H1 (cell line): Measurements from ENCODE around the gene EML1. TPM values are rescaled to one million over a fixed set of nuclear protein-coding genes. Genes with fewer than 3 reads are reported as not detected.

ENCODE experiments used
- CTCF ChIA-PET: fragments of 300-600 bp; sonication (Branson Sonifier 250); formaldehyde crosslinking; loops from one replicate; lab custom pipeline; 2021; ENCODE audit not compliant: partially characterized antibody; lab: Charles Lee
- POLR2A ChIA-PET: fragments of 300-600 bp; sonication (Branson Sonifier 250); formaldehyde crosslinking; loops from one replicate; lab custom pipeline; 2021; ENCODE audit warnings: inconsistent platforms; ENCODE audit not compliant: partially characterized antibody; lab: Charles Lee
- DNase-seq, 2 experiments: peaks; one replicate each; pipeline versions ENCODE4 v3.0.0 to v3.0.0-alpha.2; 2010 to 2022; ENCODE audit warnings: low spot score in 2 of 2, low read depth in 1 of 2, mixed read lengths in 1 of 2
- FAIRE-seq: peaks from 2 replicates; lab custom pipeline; 2011; peaks lifted over from hg19 to GRCh38; lab: Jason Lieb, UNC
- H2AFZ ChIP-seq: 2 replicates; pipeline ENCODE4 v1.8.1; 2012; ENCODE audit warnings: low read length, inconsistent platforms
- H2AK5ac ChIP-seq: 2 replicates; pipeline ENCODE4 v1.6.1; 2013; ENCODE audit warnings: low read depth, low read length
- H2BK120ac ChIP-seq: replicated peaks from 2 replicates; pipeline ENCODE3; 2013; ENCODE audit warnings: low read depth, low read length, inconsistent platforms
- H2BK12ac ChIP-seq: 2 replicates; pipeline ENCODE4 v1.6.1; 2013; ENCODE audit warnings: low read depth, low read length
- H2BK15ac ChIP-seq: 2 replicates; pipeline ENCODE4 v1.6.1; 2013; ENCODE audit warnings: low read length
- H2BK20ac ChIP-seq: 2 replicates; pipeline ENCODE4 v1.6.1; 2013; ENCODE audit warnings: low read length
- H2BK5ac ChIP-seq: 2 replicates; pipeline ENCODE4 v1.6.1; 2013; ENCODE audit warnings: low read depth, low read length
- H3K14ac ChIP-seq: 2 replicates; pipeline ENCODE4 v1.6.1; 2013; ENCODE audit warnings: inconsistent platforms; ENCODE audit not compliant: insufficient read length
- H3K18ac ChIP-seq: 2 replicates; pipeline ENCODE4 v1.6.1; 2013; ENCODE audit warnings: low read length; ENCODE audit errors: extremely low read depth
- H3K23ac ChIP-seq: 2 replicates; pipeline ENCODE4 v1.6.1; 2013; ENCODE audit warnings: inconsistent platforms; ENCODE audit not compliant: insufficient read length
- H3K23me2 ChIP-seq: 2 replicates; pipeline ENCODE4 v1.6.1; 2013; ENCODE audit warnings: low read depth, low read length
- H3K27ac ChIP-seq: 2 replicates; pipeline ENCODE4 v1.6.1; 2011; ENCODE audit warnings: low read depth, low read length, inconsistent platforms
- H3K27me3 ChIP-seq, 4 experiments: replicated peaks in 1 of 4; 1 replicate in 1 of 4; 2 replicates in 3 of 4; pipeline versions ENCODE4 v1.6.1 to v1.8.1; 2011 to 2013; ENCODE audit warnings: low read length in 3 of 4, mild to moderate bottlenecking in 3 of 4, inconsistent platforms in 2 of 4, mixed read lengths in 2 of 4, moderate library complexity in 1 of 4; ENCODE audit not compliant: control insufficient read depth in 3 of 4, insufficient read depth in 3 of 4; ENCODE audit errors: extremely low read depth in 1 of 4
- H3K36me3 ChIP-seq, 4 experiments: 2 replicates each; pipeline versions ENCODE4 v1.6.1 to v1.8.1; 2011 to 2013; ENCODE audit warnings: mild to moderate bottlenecking in 4 of 4, low read length in 3 of 4, moderate library complexity in 2 of 4, control low read depth in 1 of 4, inconsistent platforms in 1 of 4; ENCODE audit not compliant: insufficient read depth in 4 of 4, control insufficient read depth in 2 of 4
- H3K4ac ChIP-seq: replicated peaks from 2 replicates; pipeline ENCODE3; 2013; ENCODE audit warnings: low read length, low read depth, mixed read lengths, inconsistent platforms; ENCODE audit not compliant: insufficient read length
- H3K4me1 ChIP-seq, 4 experiments: replicated peaks in 1 of 4; 1 replicate in 1 of 4; 2 replicates in 3 of 4; pipeline versions ENCODE4 v1.6.1 to v1.8.1; 2011 to 2013; ENCODE audit warnings: low read length in 3 of 4, inconsistent platforms in 2 of 4, mixed read lengths in 1 of 4; ENCODE audit not compliant: insufficient read depth in 4 of 4, control insufficient read depth in 3 of 4
- H3K4me2 ChIP-seq, 2 experiments: 2 replicates each; pipeline versions ENCODE4 v1.6.1 to v1.8.1; 2011 to 2013; ENCODE audit warnings: low read depth in 2 of 2, low read length in 2 of 2, control low read depth in 1 of 2, inconsistent platforms in 1 of 2, mild to moderate bottlenecking in 1 of 2; ENCODE audit not compliant: insufficient read depth in 1 of 2
- H3K4me3 ChIP-seq, 4 experiments: fragments of 200-600, 300-600 bp in 1 of 4; sonication (generic), shearing (Covaris generic), sonication (Bioruptor Twin) in 1 of 4; 2 replicates each; pipeline versions ENCODE4 v1.5.1 to v1.8.1; 2011 to 2016; ENCODE audit warnings: low read length in 4 of 4, low read depth in 3 of 4, control low read depth in 2 of 4, inconsistent platforms in 2 of 4, mild to moderate bottlenecking in 2 of 4, mixed read lengths in 1 of 4, moderate library complexity in 1 of 4; ENCODE audit not compliant: insufficient read depth in 2 of 4; ENCODE audit errors: extremely low read depth in 1 of 4
- H3K56ac ChIP-seq: replicated peaks from 2 replicates; pipeline ENCODE3; 2013; ENCODE audit warnings: low read depth, mild to moderate bottlenecking, mixed read lengths, low read length, inconsistent platforms; ENCODE audit not compliant: insufficient read length
- H3K79me1 ChIP-seq: 2 replicates; pipeline ENCODE4 v1.6.1; 2013; ENCODE audit warnings: low read depth, low read length, control low read depth
- H3K79me2 ChIP-seq, 2 experiments: 2 replicates each; pipeline versions ENCODE4 v1.6.1 to v1.8.1; 2012 to 2013; ENCODE audit warnings: low read length in 2 of 2, mild to moderate bottlenecking in 2 of 2, inconsistent platforms in 1 of 2; ENCODE audit not compliant: insufficient read depth in 2 of 2, control insufficient read depth in 1 of 2
- H3K9ac ChIP-seq, 4 experiments: replicated peaks in 1 of 4; 1 replicate in 1 of 4; 2 replicates in 3 of 4; pipeline versions ENCODE4 v1.6.1 to v1.8.1; 2011 to 2013; ENCODE audit warnings: low read depth in 3 of 4, low read length in 3 of 4, control low read depth in 2 of 4, mild to moderate bottlenecking in 2 of 4, moderate library complexity in 2 of 4, inconsistent platforms in 1 of 4; ENCODE audit errors: extremely low read depth in 1 of 4
- H3K9me3 ChIP-seq, 2 experiments: 2 replicates each; pipeline versions ENCODE4 v1.6.1 to v1.8.1; 2012 to 2013; ENCODE audit warnings: mild to moderate bottlenecking in 2 of 2, moderate library complexity in 2 of 2, control low read depth in 1 of 2, inconsistent platforms in 1 of 2, low read depth in 1 of 2, low read length in 1 of 2, mixed read lengths in 1 of 2; ENCODE audit not compliant: insufficient read depth in 2 of 2
- H4K20me1 ChIP-seq, 2 experiments: replicated peaks in 1 of 2; 2 replicates each; pipeline versions ENCODE3 to v1.8.1; 2011 to 2013; ENCODE audit warnings: inconsistent platforms in 2 of 2, low read length in 2 of 2, mild to moderate bottlenecking in 1 of 2; ENCODE audit not compliant: insufficient read depth in 2 of 2, control insufficient read depth in 1 of 2
- H4K5ac ChIP-seq: 2 replicates; pipeline ENCODE4 v1.6.1; 2013; ENCODE audit warnings: low read length, low read depth, mixed read lengths, inconsistent platforms; ENCODE audit not compliant: insufficient read length
- H4K8ac ChIP-seq: 2 replicates; pipeline ENCODE4 v1.8.0; 2013; ENCODE audit warnings: mild to moderate bottlenecking, moderate library complexity, low read length, inconsistent platforms; ENCODE audit not compliant: insufficient read depth; ENCODE audit errors: extremely low read depth
- H4K91ac ChIP-seq: replicated peaks from 2 replicates; pipeline ENCODE3; 2013; ENCODE audit warnings: low read length, mixed read lengths, inconsistent platforms; ENCODE audit not compliant: insufficient read length
- CBX8 ChIP-seq: fragments of 300-800, 300-1000 bp; sonication (generic); IDR thresholded peaks from 2 replicates; pipeline ENCODE4 v1.7.1; 2016; ENCODE audit warnings: low read depth, low read length, borderline replicate concordance
- GTF2F1 ChIP-seq: IDR thresholded peaks from 2 replicates; pipeline ENCODE4 v1.6.1; 2012; ENCODE audit warnings: low read depth, low read length, improper control_type of control experiment, borderline replicate concordance
- PHF8 ChIP-seq: fragments of 200-600 bp; sonication (generic); conservative IDR thresholded peaks from 2 replicates; pipeline ENCODE4 v1.7.1; 2012; ENCODE audit warnings: low read depth, mild to moderate bottlenecking, inconsistent platforms, low read length, moderate library complexity
- POLR2AphosphoS5 ChIP-seq: IDR thresholded peaks from 2 replicates; pipeline ENCODE4 v1.6.1; 2011; ENCODE audit warnings: low read depth, low read length
- SAP30 ChIP-seq: fragments of 300-600 bp; sonication (generic); IDR thresholded peaks from 2 replicates; pipeline ENCODE4 v1.7.1; 2012; ENCODE audit warnings: low read length, moderate library complexity, mild to moderate bottlenecking, inconsistent platforms; ENCODE audit not compliant: insufficient read depth, insufficient replicate concordance
- SP1 ChIP-seq: IDR thresholded peaks from 2 replicates; pipeline ENCODE4 v1.6.1; 2011; ENCODE audit warnings: low read depth, low read length
- SP2 ChIP-seq: IDR thresholded peaks from 2 replicates; pipeline ENCODE4 v1.6.1; 2012; ENCODE audit warnings: mild to moderate bottlenecking, low read length, inconsistent platforms
- SRF ChIP-seq: IDR thresholded peaks from 2 replicates; pipeline ENCODE4 v1.6.1; 2011; ENCODE audit warnings: mild to moderate bottlenecking, low read depth, low read length, moderate library complexity
- SUZ12 ChIP-seq: fragments of 200-600 bp; sonication (generic); IDR thresholded peaks from 2 replicates; pipeline ENCODE4 v1.6.1; 2012; ENCODE audit warnings: mild to moderate bottlenecking, inconsistent platforms, low read length, moderate library complexity, mixed read lengths
- TBP ChIP-seq: IDR thresholded peaks from 2 replicates; pipeline ENCODE4 v1.6.1; 2011; ENCODE audit warnings: low read depth, low read length, improper control_type of control experiment
- TCF12 ChIP-seq: IDR thresholded peaks from 2 replicates; pipeline ENCODE4 v1.6.1; 2011; ENCODE audit warnings: low read depth, mild to moderate bottlenecking, low read length
- TEAD4 ChIP-seq: IDR thresholded peaks from 2 replicates; pipeline ENCODE4 v1.6.1; 2012; ENCODE audit warnings: low read depth, low read length, inconsistent platforms, mixed read lengths
- WGBS, 2 experiments: shearing (Covaris generic) in 1 of 2; methylation state at CpG; one replicate each; pipeline versions ENCODE4 v1.1.6 to v1.1.7; 2013 to 2015; ENCODE audit warnings: low lambda C conversion rate in 2 of 2, mixed read lengths in 2 of 2, inconsistent platforms in 1 of 2, low coverage in 1 of 2, missing lambda C conversion rate in 1 of 2; ENCODE audit not compliant: insufficient replicate concordance in 2 of 2, insufficient coverage in 1 of 2, insufficient read length in 1 of 2; ENCODE audit errors: extremely low coverage in 1 of 2, missing lambda C conversion rate in 1 of 2; 5-methylcytosine and 5-hydroxymethylcytosine counted together
- polyA plus RNA-seq, 7 experiments: library from polyadenylated mRNA; depleted of rRNA in 3 of 7; stranded (reverse) in 5 of 7; unstranded in 2 of 7; fragments of >200 nt in 5 of 7; fragments of 200-250 nt in 2 of 7; gene quantifications; 1 replicate in 5 of 7; 2 replicates in 1 of 7; 4 replicates in 1 of 7; pipeline versions ENCODE4 v1.2.1 to v1.2.3, GENCODE V29; 2011 to 2013; ENCODE audit warnings: missing spikeins in 2 of 7, mixed read lengths in 2 of 7
- total RNA-seq: library from RNA; stranded (reverse); fragmentation: NEBNext Ultra II Directional; extraction: Animal tissue kit (Norgen Biotek cat#: 25700); gene quantifications from 2 replicates; pipeline ENCODE4 v1.2.1, GENCODE V29; 2021
- TF ChIP-seq, protein P1 (sequence below), 3 experiments: IDR thresholded peaks; 1 replicate in 2 of 3; 2 replicates in 1 of 3; pipeline versions ENCODE4 v1.5.1 to v1.6.1; 2011; ENCODE audit warnings: low read length in 3 of 3, mild to moderate bottlenecking in 3 of 3, inconsistent platforms in 2 of 3, low read depth in 1 of 3, moderate library complexity in 1 of 3; ENCODE audit not compliant: insufficient read depth in 1 of 3; ENCODE audit errors: control extremely low read depth in 1 of 3

The EML1 gene
- total and polyA plus RNA-seq, 2 of the 8 experiments (the other 6 are each of a cell fraction or from before 2014, with no cell fraction given), result 11.1 to 24.7 TPM

DNA sequence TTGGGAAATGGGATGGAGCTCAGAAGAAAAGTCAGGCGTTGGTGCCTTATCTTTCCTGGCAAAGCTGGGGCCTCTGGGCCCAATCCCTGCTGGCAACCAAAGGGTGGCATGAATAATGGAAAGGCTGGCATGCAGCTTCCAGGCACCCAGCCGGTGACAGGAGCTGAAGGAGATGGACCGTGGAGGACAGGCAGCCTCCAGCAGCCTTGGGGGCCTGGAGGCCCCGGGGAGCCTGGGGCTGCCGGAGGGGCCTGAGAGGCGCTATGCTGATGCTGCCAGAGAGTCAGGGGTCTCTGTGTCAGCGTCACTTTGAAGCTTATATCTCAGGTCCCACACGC lies 38.2 kb upstream of the EML1 start:
- DNase-seq (no peak), FAIRE-seq (no peak)
- no peak overlapping the region for H3K18ac ChIP-seq
- H3K4ac ChIP-seq, result no peak overlapping the region
- H3K56ac ChIP-seq, result no peak overlapping the region
- no peak overlapping the region for H2BK20ac ChIP-seq
- no peak overlapping the region for H3K4me2 ChIP-seq
- H4K91ac ChIP-seq, result no peak overlapping the region
- H4K5ac ChIP-seq, result no peak overlapping the region
- H4K8ac ChIP-seq, result no peak overlapping the region
- WGBS, 2 experiments, result 88% methylated on average over 8 of the region's 8 CpGs; no CpG with 5 or more reads in 1 of the 2 experiments
- H2BK5ac ChIP-seq, result no peak overlapping the region
- no peaks in the 10 kb centered on the region for H3K36me3 ChIP-seq
- CTCF ChIA-PET, result interaction anchor here (0.9 to 17.3 kb wide), 17 partner anchors 9 to 141 kb away, joined by 3 to 237 read pairs (median 5); no protein-coding TSS in a partner anchor
- no peaks in the 10 kb centered on the region for H3K27me3 ChIP-seq
- H3K14ac ChIP-seq, result no peak overlapping the region
- no peak overlapping the region for H2BK12ac ChIP-seq
- H3K27ac ChIP-seq, result no peak overlapping the region
- no peaks in the 10 kb centered on the region for H3K23me2 ChIP-seq
- H4K20me1 ChIP-seq, result no peaks in the 10 kb centered on the region
- no peaks in the 10 kb centered on the region for H3K79me1 ChIP-seq
- no peak overlapping the region for H2AK5ac ChIP-seq
- H3K9me3 ChIP-seq, result no peaks in the 10 kb centered on the region
- H3K9ac ChIP-seq, result no peak overlapping the region
- peaks cover 0 to 16% (median 9%) of the 10 kb centered on the region in 4 experiments; a peak in 6 of 7 replicates for H3K4me1 ChIP-seq
- H2AFZ ChIP-seq, result no peak overlapping the region
- H3K23ac ChIP-seq, result no peak overlapping the region
- H3K4me3 ChIP-seq, result no peak overlapping the region
- H2BK120ac ChIP-seq, result no peak overlapping the region
- POLR2A ChIA-PET, result no interaction called here
- H3K79me2 ChIP-seq, result no peaks in the 10 kb centered on the region
- TF ChIP-seq SP2, result no peak
- no peak for TF ChIP-seq SRF
- TF ChIP-seq TCF12, result no peak
- no peak for TF ChIP-seq SP1
- no peak for TF ChIP-seq TBP
- no peak for TF ChIP-seq SUZ12
- no peak for TF ChIP-seq SAP30
- TF ChIP-seq, protein P1, sequence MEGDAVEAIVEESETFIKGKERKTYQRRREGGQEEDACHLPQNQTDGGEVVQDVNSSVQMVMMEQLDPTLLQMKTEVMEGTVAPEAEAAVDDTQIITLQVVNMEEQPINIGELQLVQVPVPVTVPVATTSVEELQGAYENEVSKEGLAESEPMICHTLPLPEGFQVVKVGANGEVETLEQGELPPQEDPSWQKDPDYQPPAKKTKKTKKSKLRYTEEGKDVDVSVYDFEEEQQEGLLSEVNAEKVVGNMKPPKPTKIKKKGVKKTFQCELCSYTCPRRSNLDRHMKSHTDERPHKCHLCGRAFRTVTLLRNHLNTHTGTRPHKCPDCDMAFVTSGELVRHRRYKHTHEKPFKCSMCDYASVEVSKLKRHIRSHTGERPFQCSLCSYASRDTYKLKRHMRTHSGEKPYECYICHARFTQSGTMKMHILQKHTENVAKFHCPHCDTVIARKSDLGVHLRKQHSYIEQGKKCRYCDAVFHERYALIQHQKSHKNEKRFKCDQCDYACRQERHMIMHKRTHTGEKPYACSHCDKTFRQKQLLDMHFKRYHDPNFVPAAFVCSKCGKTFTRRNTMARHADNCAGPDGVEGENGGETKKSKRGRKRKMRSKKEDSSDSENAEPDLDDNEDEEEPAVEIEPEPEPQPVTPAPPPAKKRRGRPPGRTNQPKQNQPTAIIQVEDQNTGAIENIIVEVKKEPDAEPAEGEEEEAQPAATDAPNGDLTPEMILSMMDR (IDR thresholded peaks at IDR 0.05; ENCODE audit: control extremely low read depth in 1 of 3, insufficient read depth in 1 of 3, low read depth in 1 of 3, low read length in 3 of 3), result no peak
- no peak for TF ChIP-seq PHF8
- no peak for TF ChIP-seq GTF2F1
- no peak for TF ChIP-seq TEAD4
- TF ChIP-seq POLR2AphosphoS5, result no peak
- no peak for TF ChIP-seq CBX8
- TF ChIP-seq, all 59 proteins: peak for 0
- no peak overlapping the region for H2BK15ac ChIP-seq
